Measurements from ENCODE around the gene SH2D5.
"Not testable (repeated sequence)": the region's sequence is repeated elsewhere in the genome, so short reads cannot be mapped to it uniquely, and the experiment has no call there.

Gene SH2D5

DNA sequence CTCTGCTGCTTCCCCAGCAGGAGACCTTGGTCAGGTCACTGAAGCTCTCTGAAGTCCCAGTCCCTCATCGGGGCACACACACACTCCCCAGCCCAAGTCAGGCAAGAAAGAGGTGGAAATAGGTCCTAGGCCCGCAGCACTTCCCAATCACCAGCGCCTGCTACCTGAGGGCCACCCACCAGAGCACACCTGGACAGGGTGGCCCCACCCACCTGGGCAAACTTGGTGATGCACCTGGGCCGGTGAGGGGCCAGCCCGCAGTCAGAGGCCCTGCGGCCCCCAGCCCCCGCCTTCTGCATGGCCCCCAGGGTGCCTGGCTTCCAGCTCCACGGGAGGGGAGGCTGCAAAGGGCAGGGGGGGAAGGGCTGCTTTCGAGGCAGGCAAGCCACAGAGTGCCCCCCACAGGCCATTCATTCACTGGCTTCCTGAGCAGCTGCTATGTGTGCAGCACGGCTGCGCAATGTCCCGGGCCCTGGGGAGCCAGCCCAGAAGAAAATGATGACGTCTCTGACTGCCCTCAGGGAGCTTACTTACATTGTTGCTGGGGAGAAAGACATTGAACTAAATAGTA is 4.7 kb downstream of the SH2D5 start:
- no peak for DNase-seq

DNA sequence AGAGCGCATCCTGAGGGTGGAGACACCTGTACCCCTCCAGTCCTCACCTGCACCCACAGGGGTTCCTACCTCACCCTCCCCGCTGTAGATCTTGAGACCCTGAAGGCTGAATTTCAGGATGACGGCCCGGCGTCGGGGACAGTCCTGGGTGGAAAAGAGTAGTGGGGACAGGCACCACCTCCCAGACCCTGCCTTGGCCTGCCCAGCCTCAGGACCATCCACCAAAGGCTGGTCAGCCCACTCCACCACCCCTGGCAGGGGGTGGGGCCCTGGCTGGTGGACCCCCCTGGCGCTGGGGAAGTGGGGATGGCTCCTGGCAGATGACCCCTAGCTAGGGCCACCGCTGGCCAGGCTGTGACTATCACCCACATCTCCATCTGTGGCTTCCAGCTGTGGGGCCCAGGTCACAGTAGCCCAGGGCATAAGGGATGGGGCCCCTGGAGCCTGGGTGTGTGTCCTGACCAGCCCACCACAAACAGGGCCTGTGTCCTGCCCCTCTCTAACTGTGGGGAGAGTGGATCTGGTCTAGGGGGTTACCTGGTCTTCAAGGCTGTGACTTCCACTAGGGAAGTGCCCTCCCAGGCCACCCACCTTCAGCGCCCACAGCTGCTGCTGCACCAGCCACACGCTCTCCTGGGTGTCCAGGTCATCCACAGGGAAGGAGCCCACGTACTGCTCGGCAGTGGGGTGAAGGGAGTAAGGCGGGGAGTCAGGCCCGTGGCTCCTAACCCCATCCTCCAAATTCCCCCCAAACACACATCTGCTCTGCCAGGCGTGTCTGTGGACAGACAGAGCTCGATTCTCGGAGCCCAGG is 5.4 kb downstream of the SH2D5 start:
- DNase-seq: no peak

DNA sequence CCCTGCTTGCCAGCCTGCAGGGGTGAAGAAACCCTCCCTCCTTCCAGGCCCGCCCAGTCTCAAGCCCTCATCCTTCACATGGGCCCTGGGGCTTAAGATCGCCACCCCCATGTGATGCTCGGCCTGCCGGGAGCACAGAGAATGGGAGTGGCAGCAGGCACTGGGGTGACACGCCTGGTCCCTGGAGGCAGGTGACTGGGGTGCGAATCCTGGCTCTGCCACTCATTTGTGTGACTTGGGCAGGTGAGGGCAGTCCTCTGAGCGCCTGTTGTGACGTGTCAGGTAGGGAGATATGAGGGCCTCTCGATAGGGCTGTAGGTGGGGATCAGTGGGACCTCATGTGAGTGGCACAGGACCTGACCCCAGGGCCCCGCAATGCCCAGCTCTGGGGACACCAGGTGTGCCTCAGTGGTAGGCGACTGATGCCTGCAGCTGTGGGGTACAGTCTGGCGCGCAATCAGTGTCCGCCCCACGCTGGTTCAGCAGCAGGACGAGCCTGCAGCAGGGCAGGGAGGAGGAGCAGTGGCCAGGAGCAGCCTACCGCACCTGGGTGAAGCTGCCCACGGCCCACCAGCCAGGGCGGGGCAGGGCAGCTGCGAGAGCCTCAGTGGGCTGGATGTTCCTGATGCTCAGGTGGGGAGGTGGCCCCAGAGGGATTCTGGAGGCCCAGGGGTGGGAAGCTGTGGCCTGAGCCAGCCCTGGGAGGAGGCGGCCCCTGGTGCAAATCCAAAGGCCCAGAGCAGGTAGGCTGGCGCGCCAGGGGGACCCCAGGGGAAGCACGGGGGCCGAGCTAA is 6.2 kb downstream of the SH2D5 start:
- DNase-seq: no peak

DNA sequence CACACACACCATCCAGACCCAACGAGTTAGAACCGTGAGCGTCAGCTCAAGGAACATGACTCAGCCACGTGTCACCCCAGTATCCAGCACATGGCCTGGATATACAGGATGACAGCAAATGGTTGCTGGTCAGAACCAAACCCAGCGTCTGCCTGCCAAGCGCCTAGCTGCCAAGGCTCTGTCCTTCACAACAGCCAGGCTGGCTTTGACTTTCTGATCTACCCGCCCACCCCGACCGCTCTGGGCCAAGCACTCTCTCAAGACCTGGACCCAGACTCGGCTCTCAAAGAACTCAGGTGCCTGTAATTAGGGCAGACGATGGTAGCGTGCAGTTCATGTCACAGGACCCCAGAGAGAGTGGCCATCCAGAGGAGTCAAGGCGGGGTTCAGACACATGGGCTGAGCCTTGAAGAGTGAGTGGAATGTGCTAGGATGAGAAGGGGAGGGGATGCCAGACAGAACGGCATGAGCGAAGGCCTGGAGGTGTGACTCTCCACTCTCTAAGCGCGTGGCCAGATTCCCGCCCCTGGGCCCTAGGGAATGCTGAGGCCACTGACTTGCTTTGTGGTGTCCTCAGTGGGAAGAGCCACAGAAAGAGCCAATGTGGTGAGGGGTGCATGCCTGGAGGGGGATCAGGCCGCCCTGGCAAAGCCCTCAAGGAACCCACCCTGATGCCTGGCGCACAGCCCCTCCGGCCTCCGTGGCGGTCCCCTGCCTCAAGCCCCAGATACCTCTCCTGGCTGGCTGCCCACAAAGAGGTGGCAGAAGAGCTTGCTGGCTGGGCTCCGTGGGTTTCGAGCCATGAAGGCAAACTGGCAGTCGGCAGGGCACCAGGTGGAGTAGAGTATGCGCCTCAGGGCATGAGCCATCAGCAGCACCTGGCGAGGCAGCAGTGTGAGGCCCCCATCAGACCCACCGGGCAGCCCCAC is 7.0 kb downstream of the SH2D5 start:
- DNase-seq: no peak

DNA sequence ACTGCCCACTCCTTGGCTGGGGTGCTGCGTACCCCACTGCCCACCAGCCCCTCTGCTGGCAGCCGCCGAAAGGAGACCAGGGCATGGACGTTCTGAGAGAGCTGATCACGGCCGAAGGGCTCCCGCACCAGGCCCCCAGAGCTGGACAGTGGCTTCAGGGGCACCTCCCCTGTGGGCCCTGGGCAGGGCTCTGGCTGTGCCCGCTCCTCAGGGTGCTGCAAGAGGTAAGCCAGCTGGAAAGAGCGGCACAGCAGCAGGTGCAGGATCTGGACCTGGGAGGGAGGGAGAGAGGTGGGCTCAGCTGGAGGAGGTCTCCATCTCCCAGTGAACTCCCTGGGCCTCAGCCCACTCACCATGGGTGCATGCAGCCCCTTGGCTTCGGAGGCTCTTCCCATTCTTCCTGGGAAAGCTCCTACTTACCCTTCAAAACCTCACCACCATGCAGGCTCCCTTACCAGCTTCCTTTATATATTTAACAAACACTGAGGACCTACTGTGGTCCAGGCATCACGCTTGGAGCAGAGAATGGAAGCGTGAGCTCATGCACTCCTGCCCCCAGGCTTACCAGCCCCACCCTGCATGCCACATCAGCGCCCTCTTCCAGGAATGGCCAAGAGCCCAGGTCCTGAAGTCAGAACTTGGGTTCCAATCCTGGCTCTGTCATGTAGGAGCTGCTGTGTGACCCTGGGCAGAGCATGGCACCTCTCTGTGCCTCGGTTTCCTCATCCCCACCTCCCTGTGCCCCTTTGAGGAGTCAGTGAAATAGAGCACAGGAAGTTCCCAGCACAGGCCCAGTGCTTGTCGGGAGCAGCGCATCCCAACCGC is 7.9 kb downstream of the SH2D5 start:
- no peak for DNase-seq

DNA sequence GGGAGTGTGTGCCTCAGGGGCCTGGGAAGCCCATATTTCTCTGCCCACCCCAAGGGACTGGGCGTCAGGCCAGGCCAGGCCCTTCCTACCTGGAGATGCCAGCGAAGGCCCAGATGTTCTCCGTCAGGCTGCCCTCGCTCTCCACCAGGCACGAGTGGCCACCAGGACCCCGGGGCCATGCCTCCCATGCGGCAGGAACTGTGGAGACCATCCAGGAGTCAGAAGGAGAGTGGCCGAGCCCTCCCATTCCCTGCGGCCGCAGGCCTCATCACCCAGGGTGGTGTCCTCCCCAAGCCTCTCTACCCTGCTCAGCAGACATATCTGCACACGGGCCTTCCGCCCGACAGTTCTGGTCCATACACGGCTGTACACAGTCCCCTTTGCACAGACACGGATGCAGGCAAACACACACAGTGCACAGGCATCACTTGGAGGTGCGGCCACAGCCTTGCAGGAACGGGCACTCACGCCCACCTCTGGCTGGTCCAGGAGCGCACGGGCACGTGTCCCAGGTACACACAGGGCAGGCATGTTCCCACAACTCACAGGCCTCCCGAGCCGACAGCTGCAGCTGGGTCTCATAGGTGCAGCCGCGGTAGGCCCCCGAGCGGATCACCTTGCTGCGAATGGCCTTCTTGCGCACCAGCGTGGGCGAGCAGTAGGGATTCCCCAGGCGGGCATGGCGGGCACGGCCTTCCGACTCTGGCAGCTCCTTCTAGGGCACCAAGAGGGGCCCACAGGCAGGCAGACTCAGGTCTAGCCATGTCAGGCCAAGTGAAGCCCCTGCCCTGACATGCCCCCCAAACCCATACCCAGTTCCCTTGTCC is 8.8 kb downstream of the SH2D5 start:
- DNase-seq: no peak

DNA sequence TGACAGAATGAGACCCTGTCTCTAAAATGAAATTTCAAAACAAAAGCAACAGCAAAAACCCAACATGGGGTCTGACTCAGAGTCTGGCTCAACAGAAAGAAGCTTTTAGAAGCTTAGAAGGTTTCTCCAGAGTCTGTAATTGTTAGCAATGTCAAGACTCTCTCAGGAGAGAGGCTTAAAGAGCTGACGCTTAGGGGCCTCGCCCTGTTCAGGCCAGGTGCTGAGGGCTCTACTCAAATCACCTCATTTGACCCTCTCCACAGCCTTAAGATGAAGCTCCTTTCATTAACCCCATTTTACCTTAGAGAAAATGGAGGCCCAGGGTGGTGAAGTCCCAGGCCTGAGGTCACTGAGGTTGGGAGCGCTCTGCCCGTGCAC is 9.4 kb downstream of the SH2D5 start:
- DNase-seq: no peak

DNA sequence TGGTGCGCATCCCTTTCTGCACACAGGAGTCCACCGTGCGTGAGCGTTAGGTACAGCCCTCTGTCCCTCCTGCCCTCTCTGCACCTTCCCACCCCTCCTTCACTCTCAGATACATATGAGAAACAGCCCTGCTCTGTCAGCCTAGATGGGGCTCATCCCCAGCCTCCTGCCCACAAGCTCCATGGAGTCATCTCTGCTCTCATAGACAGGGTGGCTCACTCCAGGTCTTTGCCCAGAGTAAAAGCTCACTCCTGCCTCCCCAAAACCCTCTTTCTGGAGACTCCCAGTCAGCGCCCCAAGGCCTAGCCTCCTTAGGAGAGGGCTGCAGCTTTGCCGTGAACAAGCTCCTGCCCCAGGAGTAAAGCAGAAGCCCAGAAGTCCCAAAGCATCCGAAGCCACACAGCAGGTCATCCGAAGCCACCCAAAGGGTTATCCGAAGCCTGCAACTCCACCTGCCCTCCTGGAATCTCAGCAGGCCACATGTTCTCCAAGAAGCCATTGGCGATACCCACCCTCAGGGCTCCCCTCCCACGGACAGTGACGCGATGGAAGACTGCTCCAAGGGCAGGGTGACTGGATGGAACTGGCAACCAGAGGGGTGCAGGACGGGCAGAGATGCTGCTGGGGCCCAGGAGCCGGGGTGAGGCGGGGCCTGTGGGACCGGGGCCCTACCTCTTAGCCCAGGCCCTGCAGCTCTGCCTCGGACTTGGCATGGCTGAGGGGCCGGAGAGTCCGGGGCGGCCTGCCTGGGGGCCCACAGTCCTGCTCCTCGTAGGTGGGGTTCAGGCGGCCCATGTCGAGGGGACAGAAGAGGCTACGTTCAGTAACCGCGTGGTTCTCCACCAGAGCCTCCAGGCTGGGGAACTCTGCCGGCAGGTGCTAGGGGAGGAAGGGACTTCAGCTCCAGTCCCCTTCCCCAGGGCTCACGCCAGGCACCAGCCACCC is 11.1 kb downstream of the SH2D5 start:
- no peak for DNase-seq

DNA sequence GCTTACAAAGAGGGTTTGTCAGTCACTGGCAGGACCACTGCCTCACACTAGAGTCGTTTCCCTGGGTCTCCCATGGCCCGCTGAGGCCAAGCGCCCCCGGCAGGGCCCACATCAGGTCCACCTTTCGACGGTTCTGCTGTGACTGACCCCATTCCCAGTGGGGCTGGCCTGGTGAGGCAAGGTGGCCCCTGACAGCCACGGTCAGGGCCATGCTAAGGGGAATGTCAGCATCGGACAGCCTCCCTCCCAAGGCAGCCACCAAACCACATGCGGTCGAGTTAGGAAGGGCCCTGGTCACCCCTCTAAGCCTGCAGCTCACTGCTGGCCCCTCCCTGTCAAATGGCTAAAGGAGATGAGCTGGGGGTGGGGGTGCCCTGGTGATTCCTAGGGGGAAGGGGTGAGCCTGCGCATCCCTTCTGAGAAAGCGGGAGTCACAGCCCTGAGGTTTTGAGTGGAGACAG is 11.8 kb downstream of the SH2D5 start:
- no peak for DNase-seq

DNA sequence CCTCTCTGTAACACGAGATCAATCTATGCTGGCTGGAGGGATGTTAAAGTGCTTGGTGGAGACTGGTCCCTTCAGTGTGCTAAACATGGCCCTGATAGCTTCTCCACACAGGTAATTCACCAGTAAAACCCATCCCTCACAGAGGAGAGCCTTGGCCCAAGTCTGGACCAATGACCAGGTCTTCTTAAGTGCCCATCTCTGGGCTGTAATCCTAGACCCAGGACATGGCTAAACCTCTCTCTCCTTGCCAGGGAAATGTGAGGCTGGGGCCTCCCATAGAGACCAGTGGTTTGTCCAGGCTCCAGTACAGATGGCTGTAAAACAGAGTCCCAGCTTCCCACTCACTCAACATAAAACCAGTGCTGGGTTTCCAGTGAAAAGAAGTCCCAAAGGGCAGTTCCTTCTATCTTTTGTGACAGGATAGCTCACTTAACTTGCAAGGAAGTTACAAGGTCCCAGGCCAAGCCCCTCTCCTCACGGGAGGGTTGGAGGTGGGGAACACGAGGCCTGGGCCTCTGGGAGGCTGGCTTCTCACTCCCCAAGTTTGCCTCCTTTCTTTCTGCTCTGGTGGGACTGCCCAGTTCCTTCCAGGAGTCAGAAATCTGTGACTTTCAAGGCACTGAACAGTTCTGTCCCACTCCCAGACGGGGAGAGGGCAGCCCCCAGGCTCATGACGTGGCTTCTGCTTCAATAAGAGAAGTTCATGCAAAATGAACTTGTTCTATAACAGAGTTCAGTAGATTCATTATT is 12.5 kb downstream of the SH2D5 start:
- DNase-seq: no peak

DNA sequence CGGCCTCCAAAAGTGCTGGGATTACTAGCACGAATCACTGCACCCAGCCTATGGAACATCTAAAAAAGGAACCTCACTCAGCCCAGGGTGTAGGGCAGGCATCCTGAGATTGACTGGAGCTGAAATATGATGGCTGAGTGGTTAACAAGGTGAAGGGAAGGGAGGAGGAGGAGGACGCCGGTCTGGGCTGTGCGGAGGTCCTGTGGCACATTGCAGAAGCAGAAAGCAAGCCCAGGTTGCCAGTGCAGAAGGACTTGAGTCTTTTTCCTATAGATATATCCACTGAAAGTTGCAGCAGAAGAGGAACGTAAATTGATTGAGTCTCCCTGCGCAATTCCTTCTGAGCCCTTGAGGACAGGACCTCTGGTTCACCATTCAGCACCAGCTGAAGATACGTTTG is 13.2 kb downstream of the SH2D5 start:
- no peak for DNase-seq

DNA sequence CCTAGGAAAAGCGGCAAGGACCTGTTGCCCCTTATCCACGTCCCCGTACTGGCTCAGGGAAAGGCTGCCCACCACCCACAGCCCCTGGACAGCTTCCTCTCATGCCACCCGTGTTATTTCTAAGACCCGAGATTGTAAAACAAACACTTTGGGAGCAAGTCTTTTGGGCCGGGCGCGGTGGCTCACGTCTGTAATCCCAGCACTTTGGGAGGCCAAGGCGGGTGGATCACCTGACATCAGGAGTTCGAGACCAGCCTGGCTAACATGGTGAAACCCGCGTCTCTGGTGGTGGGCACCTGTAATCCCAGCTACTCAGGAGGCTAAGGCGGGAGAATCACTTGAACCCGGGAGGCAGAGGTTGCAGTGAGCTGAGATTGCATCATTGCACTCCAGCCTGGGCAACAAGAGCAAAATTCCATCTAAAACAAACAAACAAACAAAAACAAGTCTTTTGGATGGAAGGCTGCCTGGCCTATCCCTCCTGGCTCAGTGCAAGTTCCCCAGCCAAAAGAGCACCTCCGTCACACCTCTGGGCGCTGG is 14.1 kb downstream of the SH2D5 start:
- DNase-seq: not testable (repeated sequence)

DNA sequence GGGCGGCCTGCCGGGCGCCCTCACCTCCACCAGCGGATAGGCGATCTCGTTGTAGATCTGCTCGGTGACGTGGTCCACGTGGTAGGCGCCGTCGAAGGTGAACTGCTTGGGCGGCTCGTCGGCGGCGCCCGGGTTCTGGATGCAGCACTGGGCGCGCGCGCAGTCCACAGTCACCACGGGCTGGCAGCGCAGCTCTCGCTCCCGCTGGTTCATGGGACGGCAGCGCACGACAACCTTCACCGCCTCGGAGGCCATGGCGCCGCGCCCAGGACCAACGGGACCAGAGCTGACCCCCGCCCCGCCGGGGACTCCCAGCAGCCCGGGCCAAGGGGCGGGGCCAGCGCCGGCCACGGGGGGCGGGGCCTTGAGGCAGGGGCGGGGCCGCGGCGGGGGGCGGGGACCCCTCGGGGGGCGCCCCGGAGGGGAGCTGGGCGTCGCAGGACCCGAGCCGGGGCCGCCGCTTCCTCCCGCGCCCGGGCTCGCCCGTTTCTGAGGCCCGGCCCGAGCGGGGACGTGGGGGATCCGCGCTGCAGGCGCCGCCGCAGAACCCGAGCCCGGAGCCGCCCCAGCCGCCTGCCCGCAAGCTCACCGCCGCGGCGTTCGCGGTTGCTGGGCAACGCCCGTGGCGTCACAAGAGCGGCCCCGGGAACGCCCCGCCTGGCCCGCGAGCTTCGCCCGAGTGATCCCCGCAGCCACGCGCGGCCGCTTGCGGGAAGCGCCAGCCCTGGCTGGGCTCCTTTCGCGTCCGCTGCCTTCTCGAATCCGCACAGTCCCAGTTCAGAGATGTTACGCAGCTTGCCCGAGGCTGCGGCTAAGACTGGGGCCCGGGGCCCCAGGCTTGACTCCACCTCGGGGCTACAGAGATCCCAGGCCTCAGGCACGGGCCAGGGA is 14.8 kb downstream of the SH2D5 start, which contains the start of gene KIF17:
TSS of gene KIF17 (minus strand) at position 556 of the 891 bp plus-strand sequence. CDS start at position 255, 301 bp downstream.
- DNase-seq: peak; percentile 43

DNA sequence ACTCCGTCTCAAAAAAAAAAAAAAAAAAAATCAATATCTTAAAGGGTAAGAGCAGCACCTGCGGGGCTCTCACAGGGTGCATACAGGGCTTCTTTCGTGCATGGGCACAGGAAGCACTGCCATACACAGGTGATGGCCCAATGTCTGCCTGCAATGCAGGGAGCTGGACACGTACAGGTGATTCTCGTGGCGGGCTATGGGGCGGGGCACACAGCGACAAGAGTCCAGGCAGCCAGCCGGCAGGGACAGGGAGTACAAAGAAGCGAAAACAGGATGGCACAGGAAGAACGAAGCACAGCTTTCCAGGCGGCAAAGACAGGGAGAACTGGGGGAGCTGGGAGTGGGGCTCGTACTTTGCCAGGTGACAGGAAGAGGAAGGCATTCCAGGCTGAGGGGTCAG is 16.3 kb downstream of the SH2D5 start:
- DNase-seq: no peak

DNA sequence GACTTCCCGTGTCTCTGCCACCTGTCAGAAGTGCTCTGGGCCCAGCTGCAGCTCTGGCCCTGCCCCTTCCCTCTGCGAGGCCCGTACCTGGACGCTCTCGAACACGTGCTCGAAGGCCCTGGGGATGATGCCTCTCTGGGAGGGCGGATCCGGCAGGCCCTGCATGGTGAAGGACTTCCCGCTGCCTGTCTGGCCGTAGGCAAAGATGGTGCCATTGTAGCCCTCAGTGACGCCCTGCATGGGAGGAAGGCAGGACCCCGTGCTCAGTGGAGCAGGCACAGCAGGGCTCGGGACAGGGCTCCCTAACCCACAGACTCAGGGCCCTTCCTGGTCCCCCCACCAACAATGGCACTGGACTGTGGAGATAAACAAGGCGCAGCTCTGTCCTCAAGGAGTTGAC is 17.1 kb downstream of the SH2D5 start:
- no peak for DNase-seq

DNA sequence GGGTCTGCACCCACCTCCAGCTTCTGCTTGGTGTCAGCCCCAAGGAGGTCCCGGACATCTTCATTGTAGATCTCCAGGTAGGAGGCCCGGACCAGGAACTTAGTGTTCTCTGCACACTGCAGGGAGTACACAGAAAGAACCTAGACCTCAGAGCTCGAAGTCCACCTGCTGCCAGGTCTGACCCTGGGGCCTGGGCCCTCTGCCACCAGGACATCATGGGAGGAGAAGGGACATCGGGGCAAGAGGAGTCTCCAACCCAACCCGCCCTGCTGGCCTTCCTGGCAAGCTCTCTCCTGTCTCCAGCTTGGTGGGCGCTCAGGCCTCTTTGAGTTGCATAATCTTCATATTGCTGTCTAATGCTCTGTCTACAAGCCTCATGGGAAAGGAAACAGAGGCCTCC is 19.1 kb downstream of the SH2D5 start:
- DNase-seq: no peak

DNA sequence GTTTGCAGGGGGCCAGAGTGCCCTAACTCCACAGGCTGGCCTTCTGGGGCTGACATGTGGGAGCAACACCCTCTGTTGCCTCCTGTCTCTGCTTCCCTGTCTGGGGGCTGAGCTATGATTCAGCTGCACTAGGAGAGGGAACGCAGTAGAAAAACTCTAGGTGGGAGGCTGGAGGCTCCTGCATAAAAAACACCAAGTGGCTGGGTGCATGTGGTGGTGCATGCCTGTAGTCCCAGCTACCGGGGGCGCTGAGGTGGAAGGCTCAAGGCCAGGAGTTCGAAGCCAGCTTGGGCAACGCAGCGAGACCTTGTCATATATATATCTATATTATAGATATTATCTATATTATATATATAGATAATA is 20.3 kb downstream of the SH2D5 start:
- DNase-seq: no peak
